ENCODE results near the gene CYBA.
A peak's percentile ranks its signal among the peaks of the same experiment; 100 is the strongest.

Gene CYBA

DNA sequence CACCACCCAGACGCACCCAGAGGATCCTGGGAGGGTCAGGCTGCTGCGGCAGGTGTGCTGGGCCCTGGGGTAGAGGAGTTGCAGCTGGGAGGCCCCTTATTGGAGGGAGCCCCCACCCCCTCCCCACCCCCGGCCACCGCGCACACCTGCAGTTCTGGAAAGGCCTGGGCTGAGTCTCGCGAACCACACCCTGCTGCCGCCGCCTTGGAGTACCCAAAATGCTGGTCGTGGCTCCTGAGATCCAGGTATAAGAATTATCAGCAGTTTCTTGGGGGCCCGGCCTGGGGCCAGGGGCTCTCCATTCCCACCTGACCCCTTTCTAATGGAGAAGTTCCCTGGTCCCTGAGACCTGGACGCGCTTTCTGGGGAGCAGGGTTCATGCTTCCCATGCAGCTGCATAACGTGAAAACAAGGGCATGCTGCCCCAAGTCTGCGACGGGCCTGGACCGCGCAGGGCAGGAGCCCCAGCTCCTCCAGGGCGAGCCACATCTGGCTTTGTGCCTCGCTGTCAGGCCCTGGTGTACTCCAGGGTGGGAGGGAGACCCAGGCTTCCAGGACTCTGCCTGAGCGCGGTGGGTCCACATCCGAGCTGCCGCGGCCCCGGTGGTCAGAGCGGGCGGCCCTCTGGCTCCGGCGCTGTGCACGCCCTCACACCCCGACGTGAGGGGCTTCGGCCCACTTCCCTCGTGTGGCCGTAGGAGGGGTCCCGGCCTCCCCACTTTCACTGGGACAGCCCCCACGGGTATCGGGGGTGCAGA is 42.7 kb upstream of the CYBA start:
- no peak overlapping the region for H3K9ac ChIP-seq (ENCODE audit: low read length)
- no peak overlapping the region for H3K27ac ChIP-seq (ENCODE audit: low read depth, low read length)
- H3K4me3 ChIP-seq (ENCODE audit: low read depth in 1 of 2, low read length in 2 of 2), result no peak overlapping the region
- no peaks in the 10 kb centered on the region for H3K9me3 ChIP-seq (ENCODE audit: low read length)
- H3K27me3 ChIP-seq (ENCODE audit: control insufficient read depth in 1 of 2, insufficient read depth in 2 of 2, low read length in 2 of 2), result peaks cover 3 to 25% of the 10 kb centered on the region in 2 donors
- H3K4me1 ChIP-seq (ENCODE audit: insufficient read depth, low read length), result no peaks in the 10 kb centered on the region
- peaks cover 9% of the 10 kb centered on the region for H3K36me3 ChIP-seq (ENCODE audit: insufficient read depth, low read length)

GRCh38 chr16:88692861-88693260 is 42.0 kb upstream of the CYBA start:
- no peaks in the 10 kb centered on the region for H3K9me3 ChIP-seq (ENCODE audit: low read length)
- peaks cover 3% of the 10 kb centered on the region for H3K36me3 ChIP-seq (ENCODE audit: insufficient read depth, low read length)
- H3K4me1 ChIP-seq (ENCODE audit: insufficient read depth, low read length), result no peaks in the 10 kb centered on the region
- H3K9ac ChIP-seq (ENCODE audit: low read length), result no peak overlapping the region
- H3K27ac ChIP-seq (ENCODE audit: low read depth, low read length), result no peak overlapping the region
- H3K27me3 ChIP-seq (ENCODE audit: control insufficient read depth in 1 of 2, insufficient read depth in 2 of 2, low read length in 2 of 2), result peaks cover 3 to 31% of the 10 kb centered on the region in 2 donors
- no peak overlapping the region for H3K4me3 ChIP-seq (ENCODE audit: low read depth in 1 of 2, low read length in 2 of 2)

GRCh38 chr16:88691924-88692560 is 41.2 kb upstream of the CYBA start:
- H3K4me1 ChIP-seq (ENCODE audit: insufficient read depth, low read length), result peaks cover under 1% of the 10 kb centered on the region
- H3K9ac ChIP-seq (ENCODE audit: low read length), result no peak overlapping the region
- H3K27ac ChIP-seq (ENCODE audit: low read depth, low read length), result no peak overlapping the region
- peaks cover 6 to 38% of the 10 kb centered on the region in 2 donors for H3K27me3 ChIP-seq (ENCODE audit: control insufficient read depth in 1 of 2, insufficient read depth in 2 of 2, low read length in 2 of 2)
- H3K4me3 ChIP-seq (ENCODE audit: low read depth in 1 of 2, low read length in 2 of 2), result no peak overlapping the region
- H3K9me3 ChIP-seq (ENCODE audit: low read length), result no peaks in the 10 kb centered on the region
- no peaks in the 10 kb centered on the region for H3K36me3 ChIP-seq (ENCODE audit: insufficient read depth, low read length)

DNA sequence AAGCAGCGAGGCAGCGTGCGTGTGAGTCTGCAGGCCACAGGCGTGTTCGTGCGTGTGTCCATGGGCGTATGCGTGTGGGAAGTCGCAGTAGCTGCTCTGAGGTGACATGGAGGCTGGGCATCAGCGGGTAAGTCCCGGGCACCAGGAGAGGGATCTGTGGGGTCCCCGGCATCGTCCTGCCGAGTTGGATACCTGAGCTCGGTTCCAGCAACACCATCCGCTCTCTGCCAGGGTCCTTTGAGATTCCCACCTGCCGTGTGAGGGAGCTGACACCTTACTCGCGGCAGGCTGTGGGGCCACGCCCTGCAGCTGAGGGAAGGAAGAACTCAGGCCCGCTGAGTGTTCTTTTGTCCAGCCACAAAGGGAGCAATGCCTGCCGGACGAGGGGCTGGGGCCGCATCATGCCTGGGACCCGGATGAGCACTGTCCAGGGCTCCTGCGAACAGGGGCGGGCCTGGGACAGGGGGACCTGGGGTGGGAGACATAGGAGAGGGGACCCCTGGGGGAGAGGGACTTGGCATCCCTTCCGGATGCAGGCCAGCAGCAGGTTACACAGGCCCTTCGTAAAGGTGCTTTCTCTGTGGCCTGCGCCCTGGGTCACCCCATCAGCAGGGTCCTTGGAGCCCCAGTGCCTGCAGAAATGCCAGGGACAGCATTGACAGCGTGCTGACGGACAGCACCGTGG is 40.4 kb upstream of the CYBA start:
- Histone ChIP-seq H3K27me3 (ENCODE audit: control insufficient read depth in 1 of 2, insufficient read depth in 2 of 2, low read length in 2 of 2) (peaks cover 11 to 46% of the 10 kb centered on the region in 2 donors), H3K4me3 (ENCODE audit: low read depth in 1 of 2, low read length in 2 of 2) (no peak overlapping the region), H3K36me3 (ENCODE audit: insufficient read depth, low read length) (no peaks in the 10 kb centered on the region), H3K9me3 (ENCODE audit: low read length) (no peaks in the 10 kb centered on the region), H3K9ac (ENCODE audit: low read length) (no peak overlapping the region), H3K27ac (ENCODE audit: low read depth, low read length) (no peak overlapping the region), H3K4me1 (ENCODE audit: insufficient read depth, low read length) (peaks cover 4% of the 10 kb centered on the region)

DNA sequence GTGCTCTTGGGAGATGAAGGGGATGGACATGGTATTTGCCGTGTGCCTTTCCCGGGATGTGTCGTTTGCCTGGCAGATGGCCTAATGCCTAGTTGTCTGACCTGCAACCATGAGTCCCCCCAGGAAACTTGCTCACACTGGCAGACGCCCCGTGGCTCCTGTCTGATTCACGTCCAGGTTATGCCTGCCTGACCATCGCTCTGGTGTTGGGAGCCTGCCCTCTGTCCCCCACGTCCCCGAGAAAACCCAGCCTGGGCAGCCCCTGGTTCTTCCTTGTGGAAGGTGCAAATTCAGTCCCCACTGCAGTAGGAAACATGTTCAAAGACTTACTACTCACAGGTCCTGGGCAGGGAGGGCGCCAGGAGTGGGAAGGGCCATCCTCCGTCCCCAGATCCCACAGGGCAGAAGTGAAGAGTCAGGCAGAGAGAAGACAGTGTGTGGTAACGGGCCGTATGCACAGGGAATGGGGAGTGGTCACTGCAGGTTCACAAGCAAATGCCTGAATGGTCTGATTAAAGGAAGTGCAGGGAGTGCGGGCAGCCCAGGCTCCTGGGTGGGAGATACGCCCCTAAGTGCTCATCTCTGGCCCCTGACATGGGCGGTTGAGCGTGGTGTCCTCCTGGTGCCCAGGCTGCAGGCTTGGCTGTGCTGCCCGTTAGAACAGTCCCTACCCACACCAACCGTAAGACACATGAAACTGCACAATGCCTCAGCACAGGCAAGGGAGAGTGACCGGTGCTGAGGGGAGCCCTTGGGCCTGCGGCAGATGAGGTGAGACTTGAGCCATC is 39.7 kb upstream of the CYBA start:
- H3K4me1 ChIP-seq (ENCODE audit: insufficient read depth, low read length), result peaks cover 4% of the 10 kb centered on the region
- H3K9me3 ChIP-seq (ENCODE audit: low read length), result no peaks in the 10 kb centered on the region
- no peak overlapping the region for H3K9ac ChIP-seq (ENCODE audit: low read length)
- H3K27me3 ChIP-seq (ENCODE audit: control insufficient read depth in 1 of 2, insufficient read depth in 2 of 2, low read length in 2 of 2), result peaks cover 17 to 53% of the 10 kb centered on the region in 2 donors
- no peaks in the 10 kb centered on the region for H3K36me3 ChIP-seq (ENCODE audit: insufficient read depth, low read length)
- H3K4me3 ChIP-seq (ENCODE audit: low read depth in 1 of 2, low read length in 2 of 2), result no peak overlapping the region
- H3K27ac ChIP-seq (ENCODE audit: low read depth, low read length), result no peak overlapping the region

DNA sequence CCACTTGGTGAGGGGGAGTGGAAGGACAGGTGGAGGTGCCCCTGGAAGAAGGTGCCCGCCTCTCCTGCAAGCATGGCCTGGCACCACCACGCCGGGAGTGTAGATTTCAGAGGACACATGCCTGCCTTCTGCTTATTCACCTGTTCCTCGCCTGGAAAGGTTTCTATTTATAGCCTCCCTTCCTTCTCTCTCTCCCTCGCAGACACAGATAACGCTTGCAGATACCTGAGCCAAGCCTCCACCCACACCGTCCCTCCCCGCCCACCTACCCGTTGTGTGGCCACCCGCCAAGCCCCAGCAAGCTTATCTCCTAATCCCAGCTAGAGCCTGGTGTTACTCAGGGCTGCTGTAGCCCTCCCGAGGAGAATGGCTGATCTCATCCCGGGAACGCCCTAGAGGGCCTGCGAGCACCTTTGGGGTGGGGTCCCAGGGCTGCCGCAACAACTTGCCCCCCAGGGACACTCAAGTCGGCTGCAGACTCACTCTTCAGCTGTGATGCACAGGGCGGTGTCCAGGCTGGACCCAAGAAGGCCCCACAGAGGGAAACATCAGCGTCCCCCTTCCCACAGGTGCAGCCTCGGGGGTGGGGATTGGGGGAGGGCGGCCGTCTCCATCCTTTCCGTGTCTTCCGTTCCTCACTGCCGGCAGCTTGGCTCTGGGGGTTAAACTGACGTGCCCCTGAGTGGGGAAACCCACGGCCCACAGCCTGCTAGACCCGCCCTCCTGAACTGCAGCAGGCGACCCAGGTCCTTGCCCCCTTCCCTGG is 37.3 kb upstream of the CYBA start:
- Histone ChIP-seq H3K27ac (ENCODE audit: low read depth, low read length) (no peak overlapping the region), H3K4me1 (ENCODE audit: insufficient read depth, low read length) (peaks cover 4% of the 10 kb centered on the region), H3K9ac (ENCODE audit: low read length) (no peak overlapping the region), H3K36me3 (ENCODE audit: insufficient read depth, low read length) (no peaks in the 10 kb centered on the region), H3K27me3 (ENCODE audit: control insufficient read depth in 1 of 2, insufficient read depth in 2 of 2, low read length in 2 of 2) (peaks cover 33 to 71% of the 10 kb centered on the region in 2 donors), H3K4me3 (ENCODE audit: low read depth in 1 of 2, low read length in 2 of 2) (no peak overlapping the region), H3K9me3 (ENCODE audit: low read length) (no peaks in the 10 kb centered on the region)

DNA sequence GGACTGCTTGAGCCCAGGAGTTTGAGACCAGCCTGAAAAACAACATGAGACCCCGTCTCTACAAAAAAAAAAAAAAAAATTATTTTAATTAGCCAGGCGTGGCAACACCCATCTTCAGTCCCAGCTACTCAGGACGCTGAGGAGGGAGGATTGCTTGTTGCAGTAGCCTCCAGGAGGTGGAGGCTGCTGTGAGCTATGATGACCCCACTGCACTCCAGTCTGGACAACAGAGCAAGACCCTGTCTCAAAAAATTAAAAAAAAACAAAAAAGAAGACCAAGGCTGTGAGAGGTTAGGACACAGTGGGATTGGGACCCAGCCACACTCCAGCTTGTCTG is 36.8 kb upstream of the CYBA start:
- H3K4me3 ChIP-seq (ENCODE audit: low read depth in 1 of 2, low read length in 2 of 2), result no peak overlapping the region
- no peaks in the 10 kb centered on the region for H3K9me3 ChIP-seq (ENCODE audit: low read length)
- no peaks in the 10 kb centered on the region for H3K36me3 ChIP-seq (ENCODE audit: insufficient read depth, low read length)
- H3K27ac ChIP-seq (ENCODE audit: low read depth, low read length), result no peak overlapping the region
- H3K4me1 ChIP-seq (ENCODE audit: insufficient read depth, low read length), result peaks cover 4% of the 10 kb centered on the region
- H3K9ac ChIP-seq (ENCODE audit: low read length), result no peak overlapping the region
- peaks cover 33 to 71% of the 10 kb centered on the region in 2 donors for H3K27me3 ChIP-seq (ENCODE audit: control insufficient read depth in 1 of 2, insufficient read depth in 2 of 2, low read length in 2 of 2)

GRCh38 chr16:88687254-88687576 is 36.4 kb upstream of the CYBA start:
- Histone ChIP-seq H3K27ac (ENCODE audit: low read depth, low read length) (no peak overlapping the region), H3K4me1 (ENCODE audit: insufficient read depth, low read length) (peaks cover 4% of the 10 kb centered on the region), H3K36me3 (ENCODE audit: insufficient read depth, low read length) (no peaks in the 10 kb centered on the region), H3K9me3 (ENCODE audit: low read length) (no peaks in the 10 kb centered on the region), H3K27me3 (ENCODE audit: control insufficient read depth in 1 of 2, insufficient read depth in 2 of 2, low read length in 2 of 2) (peaks cover 33 to 71% of the 10 kb centered on the region in 2 donors), H3K9ac (ENCODE audit: low read length) (no peak overlapping the region), H3K4me3 (ENCODE audit: low read depth in 1 of 2, low read length in 2 of 2) (no peak overlapping the region)

- Histone ChIP-seq H3K27ac (ENCODE audit: low read depth, low read length) (peak within 1 kb of the TSS; percentile 34), H3K27me3 (ENCODE audit: control insufficient read depth in 1 of 2, insufficient read depth in 2 of 2, low read length in 2 of 2) (peaks cover 33 to 73% of the 10 kb centered on the region in 2 donors), H3K9me3 (ENCODE audit: low read length) (no peaks in the 10 kb centered on the region), H3K9ac (ENCODE audit: low read length) (no peak within 1 kb of the TSS), H3K4me3 (ENCODE audit: low read depth in 1 of 2, low read length in 2 of 2) (peak within 1 kb of the TSS; percentile 20 to 23), H3K4me1 (ENCODE audit: insufficient read depth, low read length) (peaks cover 4% of the 10 kb centered on the region), H3K36me3 (ENCODE audit: insufficient read depth, low read length) (no peaks in the 10 kb centered on the region)
Observed at GRCh38 chr16:88686439-88687253, 35.8 kb upstream of the CYBA start, which contains the start of gene SNAI3. Gene SNAI3, minus strand, starts transcription at chr16:88686507. Its CDS starts 101 bp downstream, at chr16:88686406.

DNA sequence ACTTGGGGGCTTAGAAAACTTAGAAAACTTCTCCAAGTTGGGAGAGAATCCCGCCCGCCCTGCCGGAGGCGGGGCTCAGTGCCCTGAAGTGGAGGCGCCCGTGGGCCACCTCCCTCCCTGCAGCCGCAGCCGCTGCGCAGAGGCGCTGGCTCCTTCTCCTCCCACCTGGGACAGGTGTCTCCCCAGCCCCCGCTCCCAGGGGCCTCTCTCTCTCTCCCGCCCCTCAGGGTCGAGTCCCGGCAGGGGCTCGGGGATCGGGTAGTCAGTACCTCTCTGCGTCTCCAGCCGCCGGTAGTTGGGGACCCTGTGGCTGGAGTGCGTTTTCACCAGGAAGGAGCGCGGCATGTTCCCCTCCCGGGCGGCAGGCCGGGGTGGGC is 35.2 kb upstream of the CYBA start:
- Histone ChIP-seq H3K27me3 (ENCODE audit: control insufficient read depth in 1 of 2, insufficient read depth in 2 of 2, low read length in 2 of 2) (peaks cover 33 to 73% of the 10 kb centered on the region in 2 donors), H3K9ac (ENCODE audit: low read length) (no peak overlapping the region), H3K27ac (ENCODE audit: low read depth, low read length) (peak overlapping the region; percentile 34), H3K9me3 (ENCODE audit: low read length) (no peaks in the 10 kb centered on the region), H3K4me3 (ENCODE audit: low read depth in 1 of 2, low read length in 2 of 2) (peak overlapping the region; percentile 20 to 23), H3K4me1 (ENCODE audit: insufficient read depth, low read length) (peaks cover 4% of the 10 kb centered on the region), H3K36me3 (ENCODE audit: insufficient read depth, low read length) (no peaks in the 10 kb centered on the region)
